ENCODE results near the gene HIGD1B.
A peak's percentile ranks its signal among the peaks of the same experiment; 100 is the strongest.

DNA sequence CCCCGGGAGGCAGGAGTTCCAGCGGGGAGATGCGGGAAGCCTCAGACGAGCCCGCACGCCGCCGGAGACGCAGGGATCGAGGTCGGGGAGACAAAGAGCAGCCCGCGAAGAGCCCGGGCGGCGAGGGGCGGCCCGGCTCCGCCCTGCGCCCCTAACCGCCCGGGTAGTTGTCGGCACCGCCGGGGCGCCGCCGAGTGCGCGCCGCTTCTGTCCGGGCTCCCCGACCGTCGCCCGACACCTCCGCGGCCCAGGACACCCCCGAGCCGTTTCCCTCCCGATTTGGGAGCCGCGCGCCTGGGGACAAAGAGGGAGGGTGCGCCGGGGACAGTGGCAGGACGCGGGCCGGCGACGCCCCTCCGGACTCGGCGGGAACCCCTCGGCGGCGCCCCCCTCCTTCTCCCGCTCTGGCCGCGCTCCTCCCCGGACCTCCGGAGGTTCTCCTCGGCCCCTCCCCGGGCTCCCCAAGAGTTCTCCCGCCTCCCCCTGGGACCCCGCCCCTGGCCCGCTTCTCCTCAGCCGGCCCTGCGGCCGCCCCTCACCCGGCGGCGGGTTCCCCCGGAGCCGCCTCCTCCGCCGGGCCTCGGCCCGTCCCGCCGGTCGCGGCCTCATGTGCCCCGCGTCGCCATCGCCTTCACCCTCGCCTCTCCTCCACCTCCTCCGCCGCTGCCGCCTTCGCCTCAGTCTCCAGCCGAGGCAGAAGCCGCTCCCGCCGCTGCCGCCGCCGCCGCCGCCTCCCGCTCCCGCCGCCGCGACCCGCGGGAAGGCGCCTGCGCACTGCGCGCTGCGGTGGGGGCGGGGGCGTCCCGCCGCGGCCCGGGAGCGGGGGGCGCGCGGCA lies 17.9 kb upstream of the HIGD1B start, which contains the start of gene GJC1:
- no peak for TF ChIP-seq FOXM1 (IDR thresholded peaks at IDR 0.05; ENCODE audit: borderline replicate concordance, low read depth)
- TF ChIP-seq EP300 (IDR thresholded peaks at IDR 0.05; ENCODE audit: borderline replicate concordance) = no peak
- no peak for TF ChIP-seq TAF1 (IDR thresholded peaks at IDR 0.05; ENCODE audit: low read depth)
- TF ChIP-seq RAD21 (IDR thresholded peaks at IDR 0.05; ENCODE audit: low read depth) = no peak
- peak; percentile 67; the same call in 1 of the 2 replicates for TF ChIP-seq ZBTB7A (IDR thresholded peaks at IDR 0.05; ENCODE audit: low read depth)
- TF ChIP-seq, protein P1, sequence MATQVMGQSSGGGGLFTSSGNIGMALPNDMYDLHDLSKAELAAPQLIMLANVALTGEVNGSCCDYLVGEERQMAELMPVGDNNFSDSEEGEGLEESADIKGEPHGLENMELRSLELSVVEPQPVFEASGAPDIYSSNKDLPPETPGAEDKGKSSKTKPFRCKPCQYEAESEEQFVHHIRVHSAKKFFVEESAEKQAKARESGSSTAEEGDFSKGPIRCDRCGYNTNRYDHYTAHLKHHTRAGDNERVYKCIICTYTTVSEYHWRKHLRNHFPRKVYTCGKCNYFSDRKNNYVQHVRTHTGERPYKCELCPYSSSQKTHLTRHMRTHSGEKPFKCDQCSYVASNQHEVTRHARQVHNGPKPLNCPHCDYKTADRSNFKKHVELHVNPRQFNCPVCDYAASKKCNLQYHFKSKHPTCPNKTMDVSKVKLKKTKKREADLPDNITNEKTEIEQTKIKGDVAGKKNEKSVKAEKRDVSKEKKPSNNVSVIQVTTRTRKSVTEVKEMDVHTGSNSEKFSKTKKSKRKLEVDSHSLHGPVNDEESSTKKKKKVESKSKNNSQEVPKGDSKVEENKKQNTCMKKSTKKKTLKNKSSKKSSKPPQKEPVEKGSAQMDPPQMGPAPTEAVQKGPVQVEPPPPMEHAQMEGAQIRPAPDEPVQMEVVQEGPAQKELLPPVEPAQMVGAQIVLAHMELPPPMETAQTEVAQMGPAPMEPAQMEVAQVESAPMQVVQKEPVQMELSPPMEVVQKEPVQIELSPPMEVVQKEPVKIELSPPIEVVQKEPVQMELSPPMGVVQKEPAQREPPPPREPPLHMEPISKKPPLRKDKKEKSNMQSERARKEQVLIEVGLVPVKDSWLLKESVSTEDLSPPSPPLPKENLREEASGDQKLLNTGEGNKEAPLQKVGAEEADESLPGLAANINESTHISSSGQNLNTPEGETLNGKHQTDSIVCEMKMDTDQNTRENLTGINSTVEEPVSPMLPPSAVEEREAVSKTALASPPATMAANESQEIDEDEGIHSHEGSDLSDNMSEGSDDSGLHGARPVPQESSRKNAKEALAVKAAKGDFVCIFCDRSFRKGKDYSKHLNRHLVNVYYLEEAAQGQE (IDR thresholded peaks at IDR 0.05; ENCODE audit: low read depth) = no peak
- TF ChIP-seq YY1 (IDR thresholded peaks at IDR 0.05; ENCODE audit: low read depth) = no peak
- TF ChIP-seq, protein P2, sequence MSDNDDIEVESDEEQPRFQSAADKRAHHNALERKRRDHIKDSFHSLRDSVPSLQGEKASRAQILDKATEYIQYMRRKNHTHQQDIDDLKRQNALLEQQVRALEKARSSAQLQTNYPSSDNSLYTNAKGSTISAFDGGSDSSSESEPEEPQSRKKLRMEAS (IDR thresholded peaks at IDR 0.05) = peak; percentile 59; the same call in 1 of the 2 replicates
- TF ChIP-seq CREB1 (IDR thresholded peaks at IDR 0.05; ENCODE audit: low read depth) = no peak
- no peak for TF ChIP-seq CEBPB (IDR thresholded peaks at IDR 0.05)
- no peak for TF ChIP-seq NFIC (IDR thresholded peaks at IDR 0.05)
- TF ChIP-seq TCF12 (IDR thresholded peaks at IDR 0.05; ENCODE audit: low read depth) = no peak
- no peak for TF ChIP-seq TEAD4 (IDR thresholded peaks at IDR 0.05)
